Skeletal muscle tissue (tissue), 4 donors: Measurements from ENCODE around the gene CACNA1G. TPM values are rescaled to one million over a fixed set of nuclear protein-coding genes. Genes with fewer than 3 reads are reported as not detected.

Experiments used
- H3K27ac ChIP-seq: one replicate; pipeline ENCODE4 v1.7.0; 2013; ENCODE audit warnings: mild to moderate bottlenecking, low read depth, low read length, inconsistent platforms
- H3K27me3 ChIP-seq, 3 donors: one replicate each; pipeline ENCODE4 v1.7.0; 2013; ENCODE audit warnings: low read length in 3 of 3; ENCODE audit not compliant: control insufficient read depth in 3 of 3, insufficient read depth in 3 of 3
- H3K36me3 ChIP-seq, 3 donors: one replicate each; pipeline ENCODE4 v1.7.0; 2013; ENCODE audit warnings: low read length in 3 of 3; ENCODE audit not compliant: control insufficient read depth in 3 of 3, insufficient read depth in 3 of 3
- H3K4me1 ChIP-seq, 3 donors: one replicate each; pipeline ENCODE4 v1.7.0; 2013; ENCODE audit warnings: low read length in 3 of 3, mild to moderate bottlenecking in 3 of 3; ENCODE audit not compliant: control insufficient read depth in 3 of 3, insufficient read depth in 3 of 3
- H3K4me3 ChIP-seq, 3 donors: one replicate each; pipeline ENCODE4 v1.7.0; 2013; ENCODE audit warnings: low read length in 3 of 3
- H3K9ac ChIP-seq, 3 donors: one replicate each; pipeline ENCODE4 v1.7.0; 2013; ENCODE audit warnings: low read length in 3 of 3, mild to moderate bottlenecking in 3 of 3, moderate library complexity in 2 of 3, low read depth in 1 of 3
- H3K9me3 ChIP-seq, 3 donors: one replicate each; pipeline ENCODE4 v1.7.0; 2013; ENCODE audit warnings: low read length in 3 of 3; ENCODE audit not compliant: control insufficient read depth in 3 of 3
- total RNA-seq: library from RNA; depleted of rRNA; stranded (reverse); fragments of >200 nt; gene quantifications from one replicate; pipeline ENCODE4 v1.2.3, GENCODE V29; 2014
- donor health status: Osteomylitis.

The CACNA1G gene
- total RNA-seq, 1 donor from 2014 or later: 3.7 TPM

DNA sequence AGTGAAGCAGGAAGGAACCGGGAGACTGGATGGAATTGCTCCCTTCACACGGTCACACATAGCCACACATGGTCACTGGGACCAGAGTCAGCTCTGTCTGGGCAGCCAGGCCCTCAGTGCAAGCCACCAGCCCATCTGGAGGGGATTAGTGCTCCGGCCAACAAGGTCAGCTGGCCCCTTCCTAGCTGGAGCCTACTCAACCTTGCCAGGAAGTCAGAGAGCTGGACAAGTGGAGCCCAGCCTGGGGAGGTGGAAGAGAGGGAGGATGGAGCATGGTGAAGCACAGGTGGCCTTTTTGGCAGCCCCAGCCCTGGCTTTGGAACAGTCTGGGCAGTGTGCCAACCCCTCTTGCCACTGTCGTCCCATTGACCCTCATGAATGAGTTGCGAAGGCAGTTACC is 3.7 kb upstream of the CACNA1G start:
- H3K4me1 ChIP-seq: peaks cover 27 to 31% (median 30%) of the 10 kb centered on the region in 3 donors
- no peak overlapping the region for H3K9ac ChIP-seq
- peaks cover 31 to 39% (median 34%) of the 10 kb centered on the region in 3 donors for H3K27me3 ChIP-seq
- H3K9me3 ChIP-seq: no peaks in the 10 kb centered on the region
- no peak overlapping the region for H3K4me3 ChIP-seq
- peaks cover 2 to 24% (median 17%) of the 10 kb centered on the region in 3 donors for H3K36me3 ChIP-seq
- no peak overlapping the region for H3K27ac ChIP-seq

DNA sequence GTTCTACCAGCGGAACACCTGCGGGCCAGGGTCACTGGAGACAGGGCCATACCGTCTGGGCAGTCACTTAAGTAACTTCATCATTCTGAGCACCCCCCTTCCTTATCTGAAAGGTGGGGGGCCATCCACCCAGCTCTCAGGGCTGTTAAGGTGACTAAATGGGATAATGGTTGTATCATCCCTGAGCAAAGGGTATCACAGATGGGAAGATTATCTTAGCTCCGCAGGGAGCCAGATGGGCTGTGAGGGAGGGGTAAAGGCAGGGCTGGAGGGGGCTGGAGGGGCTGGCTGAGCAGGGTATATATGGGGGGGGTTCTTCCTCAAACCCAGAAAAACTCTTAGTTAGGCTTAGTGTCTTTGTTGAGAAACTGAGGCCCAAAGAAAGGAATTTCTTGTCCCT is 2.9 kb upstream of the CACNA1G start:
- H3K27ac ChIP-seq: no peak overlapping the region
- peaks cover 2 to 21% (median 15%) of the 10 kb centered on the region in 3 donors for H3K36me3 ChIP-seq
- peaks cover 27 to 31% (median 30%) of the 10 kb centered on the region in 3 donors for H3K4me1 ChIP-seq
- H3K9ac ChIP-seq: no peak overlapping the region
- H3K4me3 ChIP-seq: no peak overlapping the region
- H3K9me3 ChIP-seq: no peaks in the 10 kb centered on the region
- H3K27me3 ChIP-seq: peaks cover 38 to 46% (median 40%) of the 10 kb centered on the region in 3 donors

GRCh38 chr17:50558091-50558490 is 2.4 kb upstream of the CACNA1G start:
- no peak overlapping the region for H3K9ac ChIP-seq
- H3K27ac ChIP-seq: no peak overlapping the region
- H3K4me1 ChIP-seq: peaks cover 27 to 31% (median 30%) of the 10 kb centered on the region in 3 donors
- H3K27me3 ChIP-seq: peaks cover 42 to 51% (median 44%) of the 10 kb centered on the region in 3 donors
- no peak overlapping the region for H3K4me3 ChIP-seq
- peaks cover 2 to 18% (median 15%) of the 10 kb centered on the region in 3 donors for H3K36me3 ChIP-seq
- H3K9me3 ChIP-seq: no peaks in the 10 kb centered on the region

DNA sequence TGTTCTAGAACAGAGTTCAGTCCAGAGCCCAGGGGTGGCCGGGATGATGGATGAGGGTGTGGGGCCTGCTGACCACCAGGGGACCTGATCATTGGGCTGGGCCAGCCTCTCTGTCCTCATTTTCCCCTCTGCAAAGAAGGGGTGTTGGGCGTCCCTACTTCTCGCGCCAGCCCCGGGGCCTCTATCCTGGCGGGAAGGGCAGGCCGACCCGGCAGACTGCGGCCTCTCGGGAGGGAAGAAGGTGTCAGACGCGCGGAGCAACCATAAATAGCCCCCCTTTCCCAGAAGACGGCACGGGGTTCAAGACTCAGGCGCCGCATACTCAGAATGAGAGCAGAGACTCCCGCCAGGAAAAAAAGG is 2.0 kb upstream of the CACNA1G start:
- Histone ChIP-seq H3K36me3 (peaks cover 2 to 18% (median 15%) of the 10 kb centered on the region in 3 donors), H3K4me1 (peaks cover 27 to 31% (median 30%) of the 10 kb centered on the region in 3 donors), H3K9ac (no peak overlapping the region), H3K27ac (no peak overlapping the region), H3K27me3 (peaks cover 47 to 55% (median 49%) of the 10 kb centered on the region in 3 donors), H3K9me3 (no peaks in the 10 kb centered on the region), H3K4me3 (no peak overlapping the region)

- Histone ChIP-seq H3K27ac (no peak overlapping the region), H3K4me1 (peaks cover 27 to 31% (median 30%) of the 10 kb centered on the region in 3 donors), H3K9ac (no peak overlapping the region), H3K9me3 (no peaks in the 10 kb centered on the region), H3K36me3 (peaks cover 0 to 18% (median 13%) of the 10 kb centered on the region in 3 donors), H3K4me3 (peak overlapping the region in 2 of 3 donors; percentile 56 to 64), H3K27me3 (peaks cover 52 to 60% (median 54%) of the 10 kb centered on the region in 3 donors)
Measured at GRCh38 chr17:50558941-50559614, 1.4 kb upstream of the CACNA1G start.

DNA sequence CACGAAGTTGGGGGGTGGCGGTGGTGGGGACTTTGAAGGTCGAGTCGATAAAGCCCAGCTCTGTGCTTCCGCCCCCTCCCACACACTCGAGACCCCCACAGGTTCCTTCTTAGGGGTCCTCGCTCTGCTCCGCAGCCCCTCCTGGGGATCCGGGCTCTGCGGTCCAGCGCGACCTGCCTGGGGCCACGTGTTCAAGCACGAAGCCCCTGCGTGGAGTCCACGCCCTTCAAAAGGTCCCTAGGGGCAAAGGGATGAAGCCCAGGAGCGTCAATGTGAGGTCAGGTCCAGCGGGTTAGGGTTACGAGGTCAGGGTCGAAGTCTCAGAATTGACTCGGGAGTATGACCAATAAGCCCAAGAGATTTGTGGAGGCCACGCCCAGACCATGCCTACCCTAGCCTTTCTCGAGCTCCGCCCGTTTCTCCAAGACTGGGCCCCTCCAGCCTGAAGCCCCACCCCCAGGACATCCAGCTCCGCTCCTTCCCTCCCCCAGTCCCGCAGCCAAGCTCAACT is 786 bp upstream of the CACNA1G start:
- Histone ChIP-seq H3K9ac (peak overlapping the region in 2 of 3 donors; percentile 38 to 40), H3K4me3 (peak overlapping the region; percentile 56 to 64 (median 63)), H3K27ac (no peak overlapping the region), H3K27me3 (peaks cover 55 to 66% (median 56%) of the 10 kb centered on the region in 3 donors), H3K36me3 (peaks cover 0 to 12% (median 7%) of the 10 kb centered on the region in 3 donors), H3K4me1 (peaks cover 27 to 33% (median 31%) of the 10 kb centered on the region in 3 donors), H3K9me3 (no peaks in the 10 kb centered on the region)

GRCh38 chr17:50560931-50561745 is 623 bp downstream of the CACNA1G start:
- H3K4me1 ChIP-seq: peaks cover 26 to 35% (median 31%) of the 10 kb centered on the region in 3 donors
- H3K9ac ChIP-seq: peak overlapping the region in 1 of 3 donors; percentile 16
- H3K36me3 ChIP-seq: no peaks in the 10 kb centered on the region
- no peak overlapping the region for H3K27ac ChIP-seq
- H3K4me3 ChIP-seq: no peak overlapping the region
- no peaks in the 10 kb centered on the region for H3K9me3 ChIP-seq
- H3K27me3 ChIP-seq: peaks cover 59 to 74% (median 64%) of the 10 kb centered on the region in 3 donors

GRCh38 chr17:50561746-50562141 is 1.2 kb downstream of the CACNA1G start:
- Histone ChIP-seq H3K4me3 (no peak overlapping the region), H3K4me1 (peaks cover 20 to 29% (median 26%) of the 10 kb centered on the region in 3 donors)

GRCh38 chr17:50562242-50563091 is 2.0 kb downstream of the CACNA1G start:
- peaks cover 57 to 82% (median 68%) of the 10 kb centered on the region in 3 donors for H3K27me3 ChIP-seq
- H3K4me1 ChIP-seq: peaks cover 17 to 26% (median 25%) of the 10 kb centered on the region in 3 donors
- H3K36me3 ChIP-seq: no peaks in the 10 kb centered on the region
- H3K27ac ChIP-seq: no peak overlapping the region
- H3K9me3 ChIP-seq: no peaks in the 10 kb centered on the region
- H3K4me3 ChIP-seq: no peak overlapping the region
- H3K9ac ChIP-seq: no peak overlapping the region

More at GRCh38 chr17:50561746-50562141, 1.2 kb downstream of the CACNA1G start:
- H3K36me3 ChIP-seq: no peaks in the 10 kb centered on the region
- H3K27ac ChIP-seq: no peak overlapping the region
- no peak overlapping the region for H3K9ac ChIP-seq
- H3K9me3 ChIP-seq: no peaks in the 10 kb centered on the region
- peaks cover 63 to 80% (median 68%) of the 10 kb centered on the region in 3 donors for H3K27me3 ChIP-seq
